Peyer's patch (tissue), 4 donors: ENCODE data around the gene UBE2E2.

ENCODE experiments used
- CTCF ChIP-seq, 6 experiments: fragments of 450-650 bp in 4 of 6; fragments of 200-600 bp in 2 of 6; sonication (generic) in 1 of 6; IDR thresholded peaks; one replicate each; pipeline ENCODE4 v1.5.1; 2017 to 2019; ENCODE audit warnings: antibody characterized with exemption in 6 of 6, mild to moderate bottlenecking in 3 of 6, moderate library complexity in 1 of 6
- POLR2A ChIP-seq, 2 donors: fragments of 450-650 bp; IDR thresholded peaks; one replicate each; pipeline ENCODE4 v1.5.1; 2017; ENCODE audit warnings: antibody characterized with exemption in 2 of 2, mild to moderate bottlenecking in 2 of 2, moderate library complexity in 2 of 2

DNA sequence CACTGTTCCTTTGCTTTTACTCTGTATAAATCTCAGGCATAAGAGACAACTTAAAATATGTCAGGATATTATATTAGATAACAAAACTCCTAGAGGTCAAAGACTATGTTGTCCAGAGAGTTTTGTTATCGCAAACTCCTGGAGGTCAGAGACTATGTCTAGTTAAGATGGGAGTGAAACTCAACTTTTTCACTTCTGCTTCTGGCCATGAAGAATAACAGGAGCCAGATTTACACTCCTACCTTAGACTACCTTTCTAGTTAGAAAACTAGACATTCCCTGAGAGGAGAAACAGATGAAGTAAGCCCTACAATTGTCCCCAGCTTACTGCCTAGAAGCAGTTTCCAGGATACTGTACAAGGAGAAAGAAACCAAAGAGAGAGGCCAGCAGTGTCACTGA, 347.3 kb downstream of the UBE2E2 start:
- TF ChIP-seq CTCF (IDR thresholded peaks at IDR 0.05) (no peak), POLR2A (IDR thresholded peaks at IDR 0.05) (no peak)
